Measurements from ENCODE around the gene EXOC3L4.

EXOC3L4 gene

DNA sequence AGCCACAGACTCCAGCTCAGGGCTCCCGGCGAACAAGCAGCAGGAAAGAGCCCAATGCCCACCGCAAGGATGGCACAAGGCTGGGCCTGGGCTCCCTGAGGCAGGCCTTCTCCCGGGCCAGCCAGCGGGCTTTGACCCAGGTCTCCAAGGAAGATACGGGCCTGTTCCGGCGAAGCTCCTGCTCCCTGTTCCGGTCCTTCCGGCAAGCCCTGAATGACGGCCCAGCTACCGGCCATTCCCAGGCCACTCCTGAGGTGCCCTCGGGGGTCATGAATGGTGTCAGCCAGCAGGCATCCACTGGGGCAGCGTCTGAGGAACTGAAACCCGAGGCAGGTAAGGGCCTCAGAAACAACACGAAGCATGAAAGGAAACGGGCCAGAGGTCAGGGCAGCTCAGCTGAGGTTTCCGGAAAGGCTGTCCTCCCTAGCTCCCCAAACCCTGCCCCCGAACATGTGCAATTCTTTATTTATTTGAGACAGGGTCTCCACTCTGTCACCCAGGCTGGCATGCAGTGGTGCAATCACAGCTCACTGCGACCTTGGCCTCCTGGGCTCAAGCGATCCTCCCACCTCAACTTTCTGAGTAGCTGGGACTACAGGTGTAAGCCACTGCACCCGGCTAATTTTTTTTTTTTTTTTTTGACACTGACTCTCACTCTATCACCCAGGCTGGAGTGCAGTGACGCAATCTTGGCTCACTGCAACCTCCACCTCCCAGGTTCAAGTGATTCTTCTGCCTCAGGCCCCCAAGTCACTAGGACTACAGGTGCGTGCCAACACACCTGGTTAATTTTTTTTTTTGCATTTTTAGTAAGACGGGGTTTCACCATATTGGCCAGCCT is 6.0 kb downstream of the EXOC3L4 start:
- peak; percentile 65 for DNase-seq (ENCODE audit: low spot score)
- TF ChIP-seq, protein P1, sequence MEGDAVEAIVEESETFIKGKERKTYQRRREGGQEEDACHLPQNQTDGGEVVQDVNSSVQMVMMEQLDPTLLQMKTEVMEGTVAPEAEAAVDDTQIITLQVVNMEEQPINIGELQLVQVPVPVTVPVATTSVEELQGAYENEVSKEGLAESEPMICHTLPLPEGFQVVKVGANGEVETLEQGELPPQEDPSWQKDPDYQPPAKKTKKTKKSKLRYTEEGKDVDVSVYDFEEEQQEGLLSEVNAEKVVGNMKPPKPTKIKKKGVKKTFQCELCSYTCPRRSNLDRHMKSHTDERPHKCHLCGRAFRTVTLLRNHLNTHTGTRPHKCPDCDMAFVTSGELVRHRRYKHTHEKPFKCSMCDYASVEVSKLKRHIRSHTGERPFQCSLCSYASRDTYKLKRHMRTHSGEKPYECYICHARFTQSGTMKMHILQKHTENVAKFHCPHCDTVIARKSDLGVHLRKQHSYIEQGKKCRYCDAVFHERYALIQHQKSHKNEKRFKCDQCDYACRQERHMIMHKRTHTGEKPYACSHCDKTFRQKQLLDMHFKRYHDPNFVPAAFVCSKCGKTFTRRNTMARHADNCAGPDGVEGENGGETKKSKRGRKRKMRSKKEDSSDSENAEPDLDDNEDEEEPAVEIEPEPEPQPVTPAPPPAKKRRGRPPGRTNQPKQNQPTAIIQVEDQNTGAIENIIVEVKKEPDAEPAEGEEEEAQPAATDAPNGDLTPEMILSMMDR (IDR thresholded peaks at IDR 0.05; ENCODE audit: extremely low read depth, missing control alignments), result no peak

DNA sequence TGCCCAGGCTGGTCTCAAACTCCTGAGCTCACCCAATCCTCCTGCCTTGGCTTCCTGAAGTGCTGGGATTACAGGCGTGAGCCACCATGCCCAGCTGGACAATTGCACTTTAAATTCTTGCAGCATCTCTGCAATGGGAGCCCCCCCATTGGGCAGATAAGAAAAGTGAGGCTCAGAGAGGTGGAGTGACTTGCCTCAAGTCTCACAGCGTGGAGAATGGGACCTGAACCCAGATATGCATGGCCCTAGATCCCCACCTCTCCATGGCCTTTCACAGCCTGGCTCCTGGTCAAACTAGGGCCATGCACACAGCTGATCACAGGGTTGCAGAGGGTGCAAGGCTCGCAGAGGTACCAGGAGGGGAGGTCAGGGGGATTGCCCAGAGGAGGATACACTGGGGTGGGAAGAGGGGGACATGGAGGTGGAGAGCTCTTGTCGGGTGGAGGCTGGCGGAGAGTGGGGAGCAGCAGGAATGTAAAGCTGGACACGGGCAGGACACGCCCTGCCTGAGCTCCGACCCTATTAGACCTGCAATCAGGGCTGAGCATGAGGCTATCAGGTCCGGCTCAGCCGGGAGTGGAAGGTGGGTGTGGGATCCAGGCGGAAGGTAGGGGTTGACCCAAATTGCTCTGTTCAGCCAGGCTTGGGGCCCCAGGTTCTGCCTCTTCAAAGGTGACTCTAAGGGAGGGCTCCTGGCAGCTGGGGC is 6.9 kb downstream of the EXOC3L4 start:
- no peak for DNase-seq (ENCODE audit: low spot score)

DNA sequence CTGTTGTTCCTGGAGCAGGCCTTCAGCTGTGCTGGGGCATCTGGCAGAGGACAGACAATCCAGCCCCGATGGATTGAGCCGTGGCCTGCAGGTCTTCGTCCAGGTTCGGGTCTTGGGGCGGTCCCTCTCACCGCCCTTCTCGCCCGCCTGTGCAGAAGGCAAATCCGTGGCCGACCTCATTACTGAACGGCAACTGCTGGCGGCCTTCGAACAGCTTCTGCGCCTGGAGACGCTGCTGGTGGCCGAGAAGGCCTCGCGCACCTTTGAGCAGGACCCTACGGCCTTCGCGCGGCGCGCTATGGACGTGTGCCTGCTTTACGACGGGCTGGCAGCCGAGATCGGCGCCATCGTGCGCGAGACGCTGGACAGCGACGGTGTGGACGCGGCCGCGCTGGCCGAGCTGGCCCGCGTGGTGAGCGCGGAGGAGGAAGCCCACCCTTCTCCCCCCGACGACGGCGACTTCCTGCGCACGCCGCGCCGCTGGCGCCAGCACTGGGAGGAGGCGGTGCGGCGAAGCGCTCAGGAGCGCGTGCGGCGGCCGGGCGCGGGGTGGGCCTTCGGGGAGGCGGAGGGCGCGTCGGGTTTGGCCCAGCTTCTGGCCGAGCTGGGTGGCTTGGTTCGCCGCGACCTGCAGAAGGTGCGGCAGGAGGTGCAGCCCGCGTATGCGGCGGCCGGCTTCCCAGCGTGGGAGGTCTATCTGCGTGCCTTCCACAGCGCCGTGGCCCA is 7.6 kb downstream of the EXOC3L4 start:
- TF ChIP-seq, protein P1 (IDR thresholded peaks at IDR 0.05; ENCODE audit: extremely low read depth, missing control alignments), result no peak
- DNase-seq (ENCODE audit: low spot score), result no peak

More for the DNA sequence above, 6.9 kb downstream of the EXOC3L4 start:
- TF ChIP-seq, protein P1 (IDR thresholded peaks at IDR 0.05; ENCODE audit: extremely low read depth, missing control alignments), result no peak

DNA sequence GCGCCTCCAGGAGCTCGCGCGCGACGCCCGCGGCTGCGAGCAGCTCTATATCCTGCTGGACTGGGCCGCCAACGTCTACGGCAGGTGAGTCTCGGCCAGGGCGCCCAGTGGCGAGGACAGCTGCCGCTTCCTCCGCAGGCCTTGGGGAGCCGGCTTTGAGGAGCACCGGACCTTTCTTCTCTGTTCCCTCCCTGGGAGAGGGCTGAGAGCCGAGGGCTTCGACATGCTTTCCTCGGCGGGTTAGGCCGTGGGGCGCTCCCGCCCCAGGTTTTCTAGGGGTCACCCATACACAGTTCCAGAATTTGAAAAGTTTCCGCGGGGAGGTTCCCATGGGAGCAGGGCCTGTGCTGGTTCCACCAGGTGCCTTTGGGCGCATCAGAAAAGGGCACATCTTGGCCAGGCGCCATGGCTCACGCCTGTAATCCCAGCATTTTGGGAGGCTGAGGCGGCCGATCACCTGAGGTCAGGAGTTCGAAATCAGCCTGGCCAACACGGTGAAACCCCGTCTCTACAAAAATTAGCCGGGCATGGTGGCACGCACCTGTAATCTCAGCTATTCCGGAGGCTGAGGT is 8.2 kb downstream of the EXOC3L4 start:
- TF ChIP-seq, protein P1 (IDR thresholded peaks at IDR 0.05; ENCODE audit: extremely low read depth, missing control alignments), result no peak
- no peak for DNase-seq (ENCODE audit: low spot score)

DNA sequence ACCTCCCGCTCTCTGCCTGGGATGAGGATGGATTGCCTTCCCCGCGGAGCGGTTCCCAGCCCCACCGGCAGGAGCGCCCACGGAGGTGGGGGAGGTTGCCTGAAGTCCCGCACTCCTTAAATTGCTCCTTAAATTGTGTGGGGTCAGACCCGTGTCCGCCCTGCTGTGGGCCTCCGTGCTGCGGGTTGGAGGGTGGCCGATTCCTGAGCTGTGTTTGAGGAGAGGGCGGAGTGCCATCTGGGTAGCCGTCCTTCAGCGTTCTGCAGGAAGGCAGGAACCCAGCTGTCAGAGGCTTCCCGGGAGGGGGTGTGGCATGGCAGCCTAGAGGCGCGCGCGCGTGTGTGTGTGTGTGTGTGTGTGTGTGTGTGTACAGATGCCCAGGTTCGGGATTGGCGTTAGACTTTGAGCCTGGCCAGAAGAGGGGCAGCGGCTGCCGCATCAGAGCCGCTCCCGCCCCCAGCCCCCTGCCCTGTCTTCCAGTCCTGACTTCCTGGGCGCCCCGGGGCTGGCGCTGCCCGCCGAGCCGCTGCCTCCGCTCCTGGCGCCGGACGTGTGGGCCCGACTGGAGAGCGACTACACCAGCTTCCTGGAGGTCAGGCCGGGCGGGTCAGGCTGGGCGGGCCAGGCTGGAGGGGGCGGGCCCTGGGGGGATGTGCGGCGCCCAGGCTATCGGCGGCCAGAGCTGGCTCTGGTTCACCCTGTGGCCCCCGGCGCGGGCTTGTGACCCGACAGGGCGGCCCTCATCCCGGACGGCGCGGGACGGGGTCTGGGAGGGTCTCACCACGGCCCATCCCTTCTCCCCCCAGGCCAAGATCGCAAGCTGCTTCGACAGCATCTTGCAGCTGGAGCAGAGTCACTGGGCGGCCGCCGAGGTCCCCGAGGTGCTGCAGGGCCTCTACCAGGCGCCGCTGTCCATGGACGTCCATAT is 9.2 kb downstream of the EXOC3L4 start:
- DNase-seq (ENCODE audit: low spot score), result no peak
- TF ChIP-seq, protein P1 (IDR thresholded peaks at IDR 0.05; ENCODE audit: extremely low read depth, missing control alignments), result no peak

DNA sequence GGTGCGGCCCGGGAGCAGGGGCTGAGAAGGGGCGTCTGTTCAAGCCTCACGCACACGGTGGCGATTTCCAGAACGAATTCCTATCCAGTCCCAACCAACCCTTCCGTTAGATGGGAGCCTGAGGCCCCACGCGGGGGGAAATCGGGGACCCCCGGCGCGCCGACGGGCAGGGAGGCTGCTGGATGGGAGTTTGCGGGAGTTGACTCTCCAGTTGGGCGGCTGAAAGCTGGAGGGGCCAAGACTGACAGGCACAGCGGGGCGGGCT is 9.8 kb downstream of the EXOC3L4 start:
- TF ChIP-seq, protein P1 (IDR thresholded peaks at IDR 0.05; ENCODE audit: extremely low read depth, missing control alignments), result no peak
- no peak for DNase-seq (ENCODE audit: low spot score)
